ENCODE measurements around the gene UBA7.
"Not testable (repeated sequence)": the region's sequence is repeated elsewhere in the genome, so short reads cannot be mapped to it uniquely, and the experiment has no call there.

UBA7 gene

DNA sequence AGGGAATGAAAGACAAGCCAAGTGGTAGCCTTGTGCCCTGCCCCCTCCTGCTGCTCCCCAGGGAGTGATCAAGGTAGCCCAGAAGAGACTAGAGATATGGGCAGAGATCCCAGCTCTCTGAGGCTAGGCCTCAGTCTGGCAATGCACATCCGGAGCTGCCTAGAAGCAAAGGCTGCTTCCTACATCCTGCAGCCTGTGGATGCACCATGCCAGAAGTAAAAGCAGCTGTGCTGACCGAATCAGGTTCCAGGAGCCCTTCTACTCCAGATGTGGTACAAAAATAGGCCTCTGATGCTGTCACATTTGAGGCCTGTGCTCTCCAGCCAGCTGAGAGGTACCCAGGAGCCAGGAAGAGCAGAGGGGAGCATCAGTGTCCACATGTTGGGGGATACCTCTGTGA lies 26.6 kb upstream of the UBA7 start:
- intact Hi-C loops (cut with DNase I; ENCODE audit: low total_unique reads), result loop anchor here (10.0 kb wide), 1 partner anchor 64 kb away; the partner anchor contains the start of gene MST1R
- Histone ChIP-seq H3K9me3 (no peaks in the 10 kb centered on the region), H3K4me3 (no peak overlapping the region), H3K4me1 (peaks cover 0 to 7% (median 1%) of the 10 kb centered on the region in 4 donors), H3K27me3 (no peaks in the 10 kb centered on the region), H3K27ac (no peak overlapping the region), H3K36me3 (no peaks in the 10 kb centered on the region)
- DNase-seq, result no peak
- TF ChIP-seq, protein P1, sequence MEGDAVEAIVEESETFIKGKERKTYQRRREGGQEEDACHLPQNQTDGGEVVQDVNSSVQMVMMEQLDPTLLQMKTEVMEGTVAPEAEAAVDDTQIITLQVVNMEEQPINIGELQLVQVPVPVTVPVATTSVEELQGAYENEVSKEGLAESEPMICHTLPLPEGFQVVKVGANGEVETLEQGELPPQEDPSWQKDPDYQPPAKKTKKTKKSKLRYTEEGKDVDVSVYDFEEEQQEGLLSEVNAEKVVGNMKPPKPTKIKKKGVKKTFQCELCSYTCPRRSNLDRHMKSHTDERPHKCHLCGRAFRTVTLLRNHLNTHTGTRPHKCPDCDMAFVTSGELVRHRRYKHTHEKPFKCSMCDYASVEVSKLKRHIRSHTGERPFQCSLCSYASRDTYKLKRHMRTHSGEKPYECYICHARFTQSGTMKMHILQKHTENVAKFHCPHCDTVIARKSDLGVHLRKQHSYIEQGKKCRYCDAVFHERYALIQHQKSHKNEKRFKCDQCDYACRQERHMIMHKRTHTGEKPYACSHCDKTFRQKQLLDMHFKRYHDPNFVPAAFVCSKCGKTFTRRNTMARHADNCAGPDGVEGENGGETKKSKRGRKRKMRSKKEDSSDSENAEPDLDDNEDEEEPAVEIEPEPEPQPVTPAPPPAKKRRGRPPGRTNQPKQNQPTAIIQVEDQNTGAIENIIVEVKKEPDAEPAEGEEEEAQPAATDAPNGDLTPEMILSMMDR (IDR thresholded peaks at IDR 0.05), result no peak

DNA sequence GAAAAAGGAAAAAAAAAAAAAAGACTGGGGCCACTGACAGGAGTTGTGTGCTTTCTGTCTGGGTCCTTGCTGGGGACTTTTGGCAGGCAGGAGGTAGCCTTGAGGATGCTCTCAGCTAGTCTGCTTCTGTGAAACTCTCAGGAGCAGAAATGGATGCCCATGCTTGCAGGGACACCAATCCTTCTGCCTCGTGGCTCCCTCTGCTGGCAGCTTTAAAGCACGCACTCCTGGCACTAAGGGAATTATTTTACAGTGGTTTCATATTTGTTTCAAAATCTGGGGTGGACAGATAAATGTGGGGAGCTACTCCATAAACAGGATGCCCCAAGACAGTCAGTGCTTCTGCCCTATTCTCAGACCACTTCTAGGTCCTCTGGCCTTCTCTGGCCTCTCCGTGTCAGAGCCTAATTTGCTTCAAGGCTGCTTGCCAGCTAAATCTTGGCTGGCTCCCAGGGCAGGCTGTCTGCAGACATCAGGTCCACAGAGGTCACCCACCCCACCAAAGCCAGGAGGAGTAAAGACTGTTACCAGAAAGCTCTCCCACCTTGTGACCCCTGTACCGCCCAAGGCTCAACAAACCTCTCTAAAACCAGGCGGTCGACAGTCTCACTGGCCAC lies 25.5 kb upstream of the UBA7 start:
- Histone ChIP-seq H3K36me3 (no peaks in the 10 kb centered on the region), H3K4me3 (no peak overlapping the region), H3K9me3 (no peaks in the 10 kb centered on the region), H3K27me3 (no peaks in the 10 kb centered on the region), H3K27ac (no peak overlapping the region), H3K4me1 (peaks cover 0 to 7% (median 1%) of the 10 kb centered on the region in 4 donors)
- intact Hi-C loops (cut with DNase I; ENCODE audit: low total_unique reads), result loop anchor here (1.0 kb wide), 1 partner anchor 37 kb away; no protein-coding TSS in a partner anchor
- peak; percentile 85 to 86 for DNase-seq
- TF ChIP-seq, protein P1 (IDR thresholded peaks at IDR 0.05), result peak; percentile 88 to 95

DNA sequence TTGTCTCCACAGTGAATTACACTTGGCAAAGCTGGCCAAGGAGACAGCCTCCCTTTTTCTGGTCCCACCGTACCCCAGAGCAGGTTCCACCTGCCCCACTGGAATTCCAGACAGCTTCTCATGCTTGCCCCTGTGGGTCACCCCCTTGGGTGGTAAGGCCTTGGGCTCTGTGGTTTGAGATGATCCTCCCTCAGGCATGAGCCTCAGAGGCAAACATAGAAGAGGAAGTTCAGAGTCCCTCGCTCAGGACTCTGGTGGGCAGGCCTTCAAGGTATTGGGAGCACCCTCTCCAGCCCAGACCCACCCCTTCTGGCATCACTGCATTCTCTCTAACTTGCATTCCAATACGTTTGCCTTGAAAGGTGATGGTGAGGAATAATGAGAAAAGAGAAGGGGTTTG lies 17.6 kb upstream of the UBA7 start:
- TF ChIP-seq, protein P1 (IDR thresholded peaks at IDR 0.05), result no peak
- DNase-seq, result no peak
- Histone ChIP-seq H3K27ac (no peak overlapping the region), H3K36me3 (peaks cover 0 to 28% (median 0%) of the 10 kb centered on the region in 3 donors), H3K4me3 (no peak overlapping the region), H3K27me3 (no peaks in the 10 kb centered on the region), H3K4me1 (no peaks in the 10 kb centered on the region), H3K9me3 (no peaks in the 10 kb centered on the region)
- intact Hi-C loops (cut with DNase I; ENCODE audit: low total_unique reads), result no loop called here

DNA sequence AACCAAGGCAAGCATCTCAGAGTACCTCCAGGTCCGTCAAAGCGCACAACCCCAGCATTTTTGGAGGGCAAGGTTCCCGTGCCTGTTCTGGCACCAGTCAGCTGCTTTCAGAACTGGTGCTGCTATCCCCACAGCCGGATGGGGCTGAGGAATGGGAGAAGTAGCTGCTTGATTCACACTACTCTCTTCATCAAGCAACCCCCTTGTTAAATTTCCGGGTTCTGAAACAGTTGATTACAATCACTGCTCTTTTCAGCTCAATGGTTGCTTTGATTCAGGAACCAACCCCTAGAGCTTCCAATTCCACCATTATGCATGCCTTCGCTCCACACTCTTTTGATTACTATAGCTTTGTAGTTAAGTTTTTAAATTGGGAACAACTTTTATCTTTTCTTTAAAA lies 12.3 kb upstream of the UBA7 start:
- Histone ChIP-seq H3K36me3 (peaks cover 0 to 16% (median 0%) of the 10 kb centered on the region in 3 donors), H3K27ac (no peak overlapping the region), H3K4me1 (no peaks in the 10 kb centered on the region), H3K4me3 (no peak overlapping the region), H3K9me3 (no peaks in the 10 kb centered on the region), H3K27me3 (no peaks in the 10 kb centered on the region)
- TF ChIP-seq, protein P1 (IDR thresholded peaks at IDR 0.05), result no peak
- no peak for DNase-seq
- intact Hi-C loops (cut with DNase I; ENCODE audit: low total_unique reads), result no loop called here

DNA sequence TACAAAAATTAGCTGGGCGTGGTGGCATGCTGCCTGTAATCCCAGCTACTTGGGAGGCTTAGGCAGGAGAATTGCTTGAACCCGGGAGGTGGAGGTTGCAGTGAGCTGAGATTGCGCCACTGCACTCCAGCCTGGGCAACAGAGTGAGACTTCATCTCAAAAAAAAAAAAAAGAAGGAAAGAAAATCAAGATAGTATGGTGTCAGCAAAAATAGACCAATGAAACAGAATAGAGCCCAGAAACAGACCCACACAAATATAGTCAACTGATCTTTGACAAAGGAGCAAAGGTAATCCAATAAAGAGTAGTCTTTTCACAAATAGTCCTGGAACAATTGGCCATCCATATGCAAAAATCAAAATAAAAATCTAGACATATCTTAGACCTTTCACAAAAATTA lies 9.4 kb upstream of the UBA7 start:
- H3K9me3 ChIP-seq; intact Hi-C loops (cut with DNase I; ENCODE audit: low total_unique reads); H3K4me1 ChIP-seq; H3K4me3 ChIP-seq; DNase-seq; H3K27ac ChIP-seq; H3K36me3 ChIP-seq; H3K27me3 ChIP-seq: not testable (repeated sequence)

DNA sequence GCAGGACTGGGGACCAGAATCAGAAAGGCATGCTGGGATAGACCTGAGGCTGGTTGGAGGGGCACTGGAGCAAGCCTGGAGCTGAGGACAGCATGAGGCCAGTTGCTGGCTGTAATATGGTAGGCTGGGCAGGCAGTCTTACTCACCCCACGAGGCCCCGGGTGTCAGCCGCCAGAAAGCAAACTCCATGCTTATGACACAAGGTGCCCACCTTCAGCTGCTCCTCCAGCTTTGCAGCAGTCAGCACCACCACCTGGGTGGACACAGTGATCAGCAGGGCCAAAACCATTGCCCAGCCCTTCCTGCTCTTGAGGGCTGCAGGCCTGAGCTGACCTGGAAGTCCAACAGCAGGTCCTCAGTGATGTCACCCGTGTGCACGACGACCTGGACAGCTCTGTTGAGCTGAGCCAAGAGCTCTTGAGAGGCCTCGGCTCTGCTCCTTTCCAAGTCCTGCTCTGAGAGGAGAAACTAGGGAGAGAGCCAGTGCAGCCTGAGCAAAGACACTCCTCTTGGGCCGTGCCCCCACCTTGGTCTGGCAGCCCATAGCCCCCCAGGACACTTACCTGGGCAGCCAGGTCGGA lies 747 bp downstream of the UBA7 start:
- Histone ChIP-seq H3K9me3 (no peaks in the 10 kb centered on the region), H3K27ac (peak overlapping the region; percentile 57 to 77), H3K4me3 (peak overlapping the region; percentile 47 to 61), H3K27me3 (no peaks in the 10 kb centered on the region), H3K4me1 (peaks cover 0 to 31% (median 20%) of the 10 kb centered on the region in 4 donors), H3K36me3 (peaks cover 8 to 46% (median 29%) of the 10 kb centered on the region in 3 donors)
- DNase-seq, result no peak
- TF ChIP-seq, protein P1 (IDR thresholded peaks at IDR 0.05), result no peak
- intact Hi-C loops (cut with DNase I; ENCODE audit: low total_unique reads), result loop anchor here (10.0 kb wide), 2 partner anchors 108 to 112 kb away; partner anchors contain the start of gene MON1A
